HG03575 (cell line): ENCODE results near the gene UBE2G1.
A peak's percentile ranks its signal among the peaks of the same experiment; 100 is the strongest.
"Not testable (repeated sequence)": the region's sequence is repeated elsewhere in the genome, so short reads cannot be mapped to it uniquely, and the experiment has no call there.

Experiments used
- ATAC-seq: cut with Tn5 transposase; IDR thresholded peaks from one replicate; pipeline ENCODE4 v1.9.1; 2021; ENCODE audit not compliant: unreplicated experiment, insufficient number of reproducible peaks, low FRiP score; ENCODE audit errors: extremely low read depth

Gene UBE2G1

DNA sequence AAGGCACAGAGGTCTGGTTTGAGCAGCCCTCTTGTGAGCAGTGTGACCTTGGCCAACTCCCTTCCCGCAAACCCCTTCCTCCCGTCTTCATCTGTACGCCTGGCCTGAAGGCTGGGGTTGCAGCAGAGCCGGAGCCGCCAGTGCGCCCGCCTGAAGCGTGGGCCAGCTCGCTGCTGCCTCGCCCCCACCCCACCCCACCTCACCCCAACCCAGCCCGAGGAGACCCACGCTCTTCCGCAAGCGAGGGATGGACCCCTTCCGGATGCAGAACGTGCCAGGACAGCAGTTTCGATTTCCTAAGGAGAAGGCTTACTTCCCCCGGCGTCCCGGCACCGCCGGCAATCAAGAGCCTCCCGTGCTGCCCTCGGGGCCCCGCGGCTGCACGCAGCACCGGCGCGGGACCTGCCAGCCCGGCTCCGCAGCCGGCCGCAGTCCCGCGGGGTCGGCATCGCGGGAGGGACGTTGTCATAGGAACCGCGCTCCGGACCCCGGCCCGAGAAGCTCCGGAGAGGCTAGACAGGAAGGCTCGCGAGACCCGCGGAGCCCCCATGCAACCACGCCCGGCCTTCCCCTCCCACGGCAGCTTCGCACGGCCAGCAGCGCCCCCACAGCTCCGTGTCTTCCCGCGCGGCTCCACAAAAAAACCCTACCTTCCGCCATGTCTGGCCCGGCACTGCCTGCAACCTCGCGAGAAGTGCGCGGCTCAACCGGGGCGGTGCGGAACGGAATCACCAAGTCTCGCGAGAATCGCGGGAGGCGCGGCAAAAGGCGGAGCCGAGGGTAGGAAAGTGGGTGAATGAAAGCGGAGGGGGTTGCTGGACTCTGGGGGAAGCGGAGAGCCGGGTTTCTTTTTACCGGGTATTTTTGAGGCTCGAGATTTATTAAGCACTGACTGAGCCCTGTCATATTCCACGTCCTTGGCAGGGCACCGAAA lies 102.9 kb downstream of the UBE2G1 start, which contains the start of gene ANKFY1:
ANKFY1 (minus strand) TSS at position 698 of the 934 bp plus-strand sequence; CDS start at position 660, 38 bp downstream.
- peak; percentile 43 for ATAC-seq

DNA sequence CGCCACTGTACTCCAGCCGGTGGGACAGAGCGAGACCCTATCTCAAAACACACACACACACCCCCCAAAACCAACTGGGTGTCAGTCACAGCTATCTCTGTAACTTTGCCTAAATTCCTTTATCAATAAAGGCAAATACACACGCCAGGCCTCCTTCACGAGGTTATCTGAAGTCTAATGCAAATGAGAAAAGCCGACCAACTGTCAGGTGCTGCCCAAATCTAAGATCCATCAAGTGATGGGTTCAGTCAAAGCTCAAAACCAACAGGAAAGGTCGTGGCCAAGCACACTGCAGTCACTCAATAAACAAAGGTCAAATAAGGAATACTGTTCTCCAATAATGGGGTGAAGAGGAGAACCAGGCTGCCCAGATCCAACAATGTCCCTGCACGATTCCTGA lies 103.8 kb downstream of the UBE2G1 start:
- ATAC-seq, result no peak

DNA sequence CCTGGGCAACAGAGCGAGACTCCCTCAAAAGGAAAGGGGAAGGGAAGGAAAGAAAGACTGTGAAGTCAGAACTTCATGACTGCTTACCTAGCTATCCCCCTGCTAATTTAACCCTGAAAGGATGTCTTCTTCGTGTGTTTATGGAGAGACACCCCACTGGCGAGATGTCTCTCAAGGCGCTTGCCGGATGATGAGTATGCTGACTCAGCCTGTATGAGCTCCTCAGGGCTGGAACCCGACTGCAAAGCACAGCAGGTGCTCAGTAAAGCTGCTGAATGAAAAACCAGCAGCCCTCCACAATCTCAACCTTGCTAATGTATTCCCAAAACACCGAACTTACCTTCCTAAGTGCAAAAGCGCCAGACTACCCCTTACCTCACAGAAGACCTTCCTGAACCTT lies 105.0 kb downstream of the UBE2G1 start:
- no peak for ATAC-seq

DNA sequence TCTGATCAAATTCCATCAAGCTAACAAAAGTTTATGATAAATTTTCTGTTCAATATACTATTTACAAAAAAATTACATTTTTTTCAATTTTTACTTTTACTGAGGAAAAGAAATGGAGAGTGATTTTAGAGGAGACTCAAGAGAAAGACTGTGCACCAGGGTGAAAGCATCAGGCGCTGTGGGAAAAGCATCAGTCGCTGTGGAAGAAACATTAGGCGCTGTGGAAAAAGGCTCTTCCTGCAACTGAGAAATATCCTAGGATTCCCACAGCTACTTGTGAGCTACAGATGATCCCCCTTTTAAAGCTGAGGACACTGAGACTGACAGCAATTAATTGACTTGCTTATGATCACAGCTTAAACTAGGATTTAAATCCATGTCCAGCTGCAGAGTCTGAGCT lies 107.6 kb downstream of the UBE2G1 start:
- ATAC-seq, result no peak

DNA sequence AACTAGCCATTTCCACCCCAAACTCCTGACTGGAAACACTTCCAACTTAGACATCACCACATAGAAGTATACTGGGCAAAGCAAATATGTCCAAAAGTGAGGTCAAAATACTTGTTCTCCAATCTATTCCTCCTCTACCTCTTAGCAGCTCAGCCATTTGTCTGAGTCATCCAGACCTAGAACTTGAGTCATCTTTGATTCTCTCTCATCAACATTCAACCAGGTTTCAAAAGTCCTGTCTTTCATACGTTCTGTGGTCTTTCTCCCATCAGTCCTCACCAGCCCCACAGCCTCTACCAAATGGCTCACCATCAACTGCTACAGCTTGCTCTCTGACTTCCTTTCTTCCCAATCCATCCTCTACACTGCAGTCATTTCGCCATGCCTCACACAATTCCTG lies 109.5 kb downstream of the UBE2G1 start:
- ATAC-seq, result no peak

DNA sequence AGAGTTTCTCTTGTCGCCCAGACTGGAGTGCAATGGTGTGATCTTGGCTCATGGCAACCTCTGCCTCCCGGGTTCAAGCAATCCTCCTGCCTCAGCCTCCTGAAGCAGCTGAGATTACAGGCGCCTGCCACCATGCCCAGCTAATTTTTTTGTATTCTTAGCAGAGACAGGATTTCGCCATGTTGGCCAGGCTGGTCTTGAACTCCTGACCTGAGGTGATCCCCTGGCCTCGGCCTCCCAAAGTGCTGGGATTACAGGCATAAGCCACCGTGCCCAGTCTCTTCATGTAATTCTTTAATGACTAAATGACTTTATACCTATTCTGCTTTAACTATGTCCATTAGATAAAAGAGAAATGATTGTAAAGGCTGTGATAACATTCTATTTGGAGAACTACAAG lies 111.2 kb downstream of the UBE2G1 start:
- not testable (repeated sequence) for ATAC-seq

DNA sequence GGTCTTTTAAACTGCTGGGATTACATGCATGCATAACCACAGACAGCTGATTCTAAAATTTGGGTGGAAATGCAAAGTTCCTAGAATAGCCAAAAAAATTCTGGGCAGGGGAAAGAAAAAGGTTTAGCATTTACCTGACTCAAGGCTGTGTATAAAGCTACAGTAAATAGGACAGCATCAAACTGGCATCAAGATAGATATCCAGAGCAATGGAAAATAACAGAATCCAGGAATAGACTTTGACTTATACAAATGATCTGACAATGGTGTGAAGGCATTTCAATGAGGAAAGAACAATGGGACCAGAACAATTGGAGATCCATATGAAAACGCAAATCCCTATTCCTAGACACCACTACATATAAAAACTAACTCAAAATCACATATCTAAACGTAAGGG lies 115.6 kb downstream of the UBE2G1 start:
- ATAC-seq, result no peak

DNA sequence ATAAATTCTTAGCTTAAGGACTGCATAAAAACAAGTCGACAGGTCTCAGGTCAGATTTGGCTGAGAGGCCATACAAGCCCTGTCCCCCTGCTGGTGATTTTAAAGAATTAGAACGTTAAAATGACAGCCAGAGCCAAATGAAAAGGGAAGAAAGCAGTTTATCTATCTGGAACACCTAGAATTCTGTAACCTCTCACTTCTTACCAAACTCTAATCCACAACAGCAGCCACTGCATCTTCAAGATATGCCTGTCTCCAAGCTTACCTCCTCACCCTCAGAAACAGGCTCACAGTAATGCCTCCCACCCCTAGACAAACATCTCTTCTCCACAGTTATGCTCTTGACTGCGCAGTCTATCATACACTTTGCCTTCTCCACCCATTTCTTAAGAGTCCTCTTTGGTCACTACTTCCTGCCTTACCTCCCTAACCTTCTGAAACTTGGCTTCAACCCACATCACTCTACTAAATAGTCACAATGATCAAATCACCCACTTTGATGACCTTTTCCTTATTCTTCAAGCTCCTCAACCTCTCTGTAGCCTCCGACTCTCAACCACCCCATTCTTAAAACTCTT lies 116.9 kb downstream of the UBE2G1 start:
- no peak for ATAC-seq

DNA sequence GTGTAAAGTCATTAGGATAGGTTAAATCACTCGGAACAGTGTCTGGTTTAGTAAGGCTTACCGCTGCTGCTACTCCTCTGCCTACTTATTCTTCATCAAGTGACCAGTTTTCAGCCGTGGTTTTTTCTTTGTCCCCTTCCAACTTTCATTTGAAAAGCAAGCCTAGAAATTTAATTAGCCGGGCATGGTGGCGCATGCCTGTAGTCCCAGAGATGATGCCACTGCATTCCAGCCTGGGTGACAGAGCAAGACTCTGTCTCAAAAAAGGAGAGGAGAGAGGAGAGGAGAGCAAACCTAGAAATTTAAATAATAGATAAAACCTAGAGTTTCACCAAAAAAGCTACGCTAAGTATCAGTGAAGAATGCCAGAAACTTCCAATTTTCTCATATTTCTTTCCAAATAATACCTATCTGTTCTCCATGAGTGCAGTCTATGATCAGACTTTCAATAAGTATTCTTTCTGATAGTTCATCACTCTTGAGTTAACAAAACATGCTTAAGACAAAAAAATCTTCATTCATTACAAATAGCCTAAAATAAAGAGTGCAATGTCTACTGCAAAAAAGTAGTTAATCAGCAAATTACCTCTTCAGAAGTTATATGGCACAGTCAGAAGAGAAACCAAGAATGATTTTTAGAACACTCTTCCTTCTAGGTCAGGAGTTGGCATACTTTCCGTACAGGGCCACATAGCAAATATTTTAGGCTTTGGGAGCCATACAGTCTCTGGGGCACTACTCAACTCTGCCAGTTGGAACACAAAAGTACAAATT lies 117.8 kb downstream of the UBE2G1 start:
- ATAC-seq, result no peak

DNA sequence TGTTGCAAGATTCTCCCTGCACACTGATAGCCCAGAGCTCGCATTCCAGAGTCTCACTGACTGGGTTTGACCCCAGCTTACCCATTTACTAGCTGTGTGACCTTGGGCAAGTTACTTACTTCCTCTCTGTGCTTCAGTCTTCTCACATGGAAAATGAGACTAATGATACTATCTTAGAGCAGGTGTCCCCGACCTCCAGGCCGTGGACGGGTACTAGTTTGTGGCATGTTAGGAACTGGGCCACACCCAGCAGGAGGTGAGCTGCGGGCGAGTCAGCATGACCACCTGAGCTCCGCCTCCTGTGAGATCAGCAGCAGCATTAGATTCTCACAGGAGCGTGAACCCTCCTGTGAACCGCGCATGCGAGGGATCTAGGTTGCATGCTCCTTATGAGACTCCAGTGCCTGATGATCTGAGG lies 118.5 kb downstream of the UBE2G1 start:
- no peak for ATAC-seq

DNA sequence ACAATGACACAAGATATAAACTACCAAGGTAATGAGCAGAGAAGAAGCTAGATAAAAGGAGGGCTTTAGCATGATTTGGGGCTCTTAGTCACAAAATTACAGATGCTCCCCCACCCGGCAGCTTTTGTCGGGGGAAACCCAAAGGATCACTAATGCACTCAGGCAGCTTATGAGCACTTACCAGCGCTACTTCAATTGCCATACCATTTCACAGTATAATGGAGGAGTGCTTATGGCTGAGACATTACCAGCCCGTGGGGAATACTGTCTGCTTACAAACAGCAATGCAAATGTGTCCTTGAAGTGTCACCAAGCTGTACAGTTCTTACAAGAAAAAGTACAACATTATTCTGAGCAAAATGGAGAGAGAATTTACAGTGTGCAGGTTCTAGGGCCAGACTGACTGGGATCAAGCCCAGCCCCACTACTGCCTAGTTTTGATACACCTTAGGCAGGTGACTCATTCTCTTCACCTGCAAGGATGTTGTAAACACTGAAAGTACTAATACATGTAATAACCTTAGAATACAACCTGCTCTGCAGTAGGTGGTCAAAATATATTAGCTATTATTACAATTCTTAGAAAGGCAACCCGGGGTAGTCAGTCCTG lies 119.0 kb downstream of the UBE2G1 start:
- no peak for ATAC-seq

DNA sequence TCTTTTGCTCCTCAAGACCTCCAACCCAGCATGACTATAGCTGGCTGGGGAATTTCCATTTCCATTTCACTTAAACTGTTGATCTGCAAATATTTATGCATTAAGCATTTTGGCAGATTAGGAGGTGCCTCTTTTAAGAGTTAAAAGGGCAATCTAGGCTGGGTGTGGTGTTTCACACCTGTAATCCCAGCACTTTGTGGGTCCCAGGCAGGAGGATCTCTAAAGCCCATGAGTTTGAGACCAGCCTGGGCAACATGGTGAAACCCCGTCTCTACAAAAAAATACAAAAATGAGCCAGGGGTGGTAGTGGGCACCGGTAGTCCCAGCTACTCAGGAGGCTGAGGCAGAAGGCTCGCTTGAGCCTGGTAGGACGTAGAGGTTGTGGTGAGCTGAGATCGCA lies 119.8 kb downstream of the UBE2G1 start:
- no peak for ATAC-seq

DNA sequence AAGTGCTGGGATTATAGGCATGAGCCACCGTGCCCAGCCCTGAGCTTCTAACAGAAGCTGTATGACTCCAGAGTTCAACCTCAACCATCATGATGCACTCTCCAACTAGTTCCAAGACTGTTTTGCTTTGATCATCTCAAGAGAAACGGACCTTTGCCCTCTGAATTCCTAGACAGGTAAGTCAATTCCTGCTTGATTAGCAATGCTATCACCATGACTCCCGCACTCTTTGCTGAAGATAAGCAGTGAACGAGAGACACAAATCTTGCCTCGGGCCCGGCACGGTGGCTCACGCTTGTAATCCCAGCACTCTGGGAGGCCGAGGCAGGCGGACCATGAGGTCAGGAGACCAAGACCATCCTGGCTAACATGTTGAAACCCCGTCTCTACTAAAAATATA lies 124.9 kb downstream of the UBE2G1 start:
- ATAC-seq, result no peak

DNA sequence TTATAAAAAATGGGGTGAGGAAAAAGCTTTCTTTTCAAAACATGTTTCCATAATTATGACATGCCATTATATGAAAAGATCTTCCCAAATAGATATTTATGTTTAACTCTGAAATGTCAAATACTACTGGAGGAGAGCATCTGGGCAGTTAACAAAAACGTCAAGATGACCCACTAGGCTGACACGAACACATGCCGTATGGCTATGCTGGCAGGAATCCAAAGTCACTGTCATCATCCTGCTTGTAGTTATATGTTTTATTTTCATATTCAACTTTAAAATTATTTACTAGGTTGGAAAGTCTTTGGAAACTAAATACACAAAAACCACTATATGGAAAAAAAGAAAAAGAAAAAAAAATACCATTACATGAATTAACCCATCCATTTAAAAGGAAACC lies 130.0 kb downstream of the UBE2G1 start:
- no peak for ATAC-seq

DNA sequence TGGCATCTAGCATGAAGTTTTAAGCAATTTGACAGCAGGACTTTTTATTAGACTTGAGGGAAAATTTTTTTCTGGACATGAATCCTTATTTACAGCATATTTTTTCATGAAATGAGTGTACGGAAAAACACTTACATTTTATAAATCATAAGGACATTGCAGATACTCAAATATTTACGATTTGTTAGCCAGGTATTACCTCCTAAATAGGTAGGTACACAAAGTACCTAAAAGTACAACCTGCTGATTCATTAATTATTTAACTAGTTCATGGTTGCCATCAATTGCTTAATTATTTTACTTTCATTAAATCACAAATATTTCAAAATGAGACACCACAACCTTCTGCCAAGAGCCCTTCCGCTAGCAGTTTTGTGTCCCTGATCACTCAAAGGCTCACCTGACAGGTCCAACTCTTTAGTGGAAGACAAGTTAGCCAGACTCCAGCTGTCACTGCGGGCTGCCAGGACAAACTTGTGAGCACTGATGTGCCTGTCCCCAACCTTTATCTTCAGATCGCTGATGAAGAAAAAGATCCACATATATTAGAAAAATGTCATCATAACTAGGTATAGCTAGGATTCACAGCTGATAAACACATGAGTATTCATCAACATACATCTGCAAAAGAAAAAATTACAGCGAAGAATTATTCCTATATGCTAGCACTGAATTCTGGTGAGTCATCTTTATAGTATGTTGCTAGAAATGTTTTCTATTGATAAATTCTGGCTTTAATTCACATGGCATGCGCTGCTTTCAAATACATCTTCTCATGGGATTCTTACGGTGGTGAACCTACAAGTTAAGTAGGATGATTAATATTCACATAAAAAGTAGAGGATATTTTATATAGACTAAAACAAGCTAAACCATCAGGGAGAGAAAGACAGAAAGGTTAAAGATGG lies 130.8 kb downstream of the UBE2G1 start:
- no peak for ATAC-seq

DNA sequence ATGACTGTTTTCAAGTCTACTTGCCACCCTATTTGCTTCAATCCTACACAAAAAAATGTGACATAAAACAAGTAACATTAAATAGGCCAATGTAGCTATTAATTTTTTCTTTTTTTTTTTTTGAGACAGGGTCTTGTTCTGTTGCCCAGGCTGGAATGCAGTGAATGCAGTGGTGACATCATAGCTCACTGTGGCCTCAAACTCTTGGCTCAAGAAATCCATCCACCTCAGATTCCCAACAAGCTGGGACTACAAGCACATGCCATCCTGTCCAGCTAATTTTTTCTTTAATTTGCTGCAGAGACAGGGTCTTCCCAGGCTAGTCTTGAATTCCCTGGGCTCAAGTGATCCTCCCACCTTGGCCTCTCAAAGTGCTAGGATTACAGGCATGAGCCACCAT lies 132.1 kb downstream of the UBE2G1 start:
- no peak for ATAC-seq

DNA sequence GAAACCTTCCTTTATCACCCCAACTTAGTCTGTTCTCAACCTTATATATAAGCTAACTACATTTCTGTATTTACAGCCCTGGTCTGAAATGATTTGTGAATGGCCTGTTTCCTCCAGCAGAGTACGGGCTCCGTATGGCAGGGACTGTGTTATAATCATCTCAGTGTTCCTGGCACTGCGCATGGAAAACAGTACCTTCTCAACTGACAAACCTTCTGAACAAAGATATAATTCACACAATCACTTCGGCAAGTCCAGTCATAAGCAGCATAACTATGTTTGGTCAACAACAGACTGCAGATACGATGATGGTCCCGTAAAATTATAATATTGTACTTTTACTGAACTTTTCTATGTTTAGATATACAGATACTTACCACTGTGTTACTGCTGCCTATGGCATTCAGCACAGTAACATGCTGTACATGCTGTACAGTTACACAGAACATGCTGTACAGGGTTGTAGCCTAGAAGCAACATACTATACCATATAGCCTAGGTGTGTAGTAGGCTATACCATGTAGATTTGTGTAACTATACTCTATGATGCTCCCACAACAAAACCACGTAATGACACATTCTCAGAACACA lies 132.7 kb downstream of the UBE2G1 start:
- no peak for ATAC-seq

DNA sequence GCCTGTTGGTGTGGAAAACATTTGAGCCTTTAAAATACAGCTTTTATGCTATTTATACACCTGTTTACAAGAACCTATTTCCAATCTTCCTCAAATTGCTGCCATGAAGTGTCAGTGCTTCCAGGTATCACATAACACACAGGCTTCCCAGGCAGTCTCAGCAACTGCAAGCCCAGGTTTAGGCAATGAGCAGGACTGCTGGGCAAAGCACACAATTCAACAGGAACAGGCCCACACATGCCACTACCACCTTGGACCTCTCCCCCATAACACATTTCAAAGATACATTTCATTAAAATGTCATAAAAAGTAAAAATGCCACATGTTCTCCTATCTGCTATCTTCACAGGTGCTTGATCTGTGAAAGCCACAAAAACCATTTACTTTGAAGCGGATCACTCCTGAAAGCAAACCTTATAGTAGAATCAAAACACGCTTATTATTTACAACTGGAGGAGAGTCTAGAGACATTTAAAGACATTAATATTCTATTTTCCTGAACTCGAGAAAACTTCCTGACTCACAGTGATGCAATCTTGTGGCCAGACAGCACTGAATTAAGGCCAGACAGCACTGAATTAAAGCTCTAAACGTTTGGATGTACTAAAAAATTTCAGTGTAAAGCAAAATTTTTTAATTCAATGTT lies 134.2 kb downstream of the UBE2G1 start:
- ATAC-seq, result no peak
